ENCODE results near the gene NDUFS2. TPM values are rescaled to one million over a fixed set of nuclear protein-coding genes. Genes with fewer than 3 reads are reported as not detected.
A peak's percentile ranks its signal among the peaks of the same experiment; 100 is the strongest.

NDUFS2 gene
- polyA plus RNA-seq, 12 donors = 92.6 to 165 (median 136) TPM; not detected in 1

DNA sequence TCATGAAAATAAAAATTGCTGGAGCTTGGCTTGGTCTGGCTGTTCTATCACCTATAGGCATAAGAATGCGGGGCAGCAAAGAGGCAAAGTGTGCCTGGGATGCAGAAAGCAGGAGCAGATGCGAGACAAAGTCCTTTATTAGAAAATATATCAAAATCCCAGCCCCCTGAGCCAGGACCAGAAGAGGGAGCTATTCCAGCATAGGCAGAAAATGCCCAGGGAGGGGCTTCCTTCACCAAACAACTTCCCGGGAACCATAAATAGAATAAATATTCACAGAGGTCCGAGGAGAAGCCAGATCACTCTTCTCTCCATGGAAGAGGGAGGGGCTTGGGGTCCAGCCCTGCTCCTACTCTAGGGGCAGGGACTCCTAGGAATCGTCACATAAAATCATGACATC lies 31.0 kb upstream of the NDUFS2 start:
- no peak for DNase-seq

DNA sequence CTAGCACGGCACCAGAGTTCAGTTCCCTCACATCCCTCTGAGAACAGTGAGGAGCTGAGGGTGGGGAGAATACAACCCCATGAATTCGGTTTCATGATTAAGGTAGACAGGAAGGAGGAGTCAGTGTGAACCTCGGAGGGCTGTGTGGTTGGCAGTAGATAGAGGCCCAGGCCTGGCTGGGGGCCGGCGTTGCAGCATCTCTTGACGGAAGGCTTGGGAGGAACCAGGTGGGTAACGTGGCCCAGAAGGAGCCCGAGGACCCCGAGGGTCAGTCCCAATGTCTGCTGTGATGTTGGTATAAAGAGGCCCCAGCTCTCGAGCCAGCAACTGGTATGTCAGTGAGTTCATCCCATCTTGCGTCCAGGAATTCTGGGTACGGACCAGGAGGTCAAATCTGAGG lies 30.5 kb upstream of the NDUFS2 start:
- DNase-seq = no peak

DNA sequence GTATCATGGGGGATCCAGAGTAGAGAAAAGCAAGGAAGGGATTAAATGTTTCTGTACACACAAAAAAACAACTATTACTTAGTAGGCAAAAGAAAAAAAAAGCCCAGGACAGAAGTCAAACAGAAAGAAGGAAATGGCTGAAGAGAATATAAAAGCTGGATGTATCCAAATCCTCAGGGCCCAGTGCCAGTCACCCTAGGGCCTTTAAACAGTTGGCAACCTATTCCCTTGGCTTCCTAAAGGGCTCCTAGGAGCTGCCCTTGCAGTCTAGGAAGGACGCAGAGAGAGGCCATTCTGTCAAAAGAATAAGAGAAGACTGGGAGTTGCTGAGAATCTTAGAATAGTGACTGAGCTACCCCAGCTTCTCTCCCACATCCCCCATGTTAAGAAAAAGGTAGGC lies 29.8 kb upstream of the NDUFS2 start:
- no peak for DNase-seq

- DNase-seq = no peak
These were observed 29.3 kb upstream of the NDUFS2 start for GRCh38 chr1:161172776-161173376.

- DNase-seq = no peak
These were observed 28.5 kb upstream of the NDUFS2 start for GRCh38 chr1:161173711-161174110.

DNA sequence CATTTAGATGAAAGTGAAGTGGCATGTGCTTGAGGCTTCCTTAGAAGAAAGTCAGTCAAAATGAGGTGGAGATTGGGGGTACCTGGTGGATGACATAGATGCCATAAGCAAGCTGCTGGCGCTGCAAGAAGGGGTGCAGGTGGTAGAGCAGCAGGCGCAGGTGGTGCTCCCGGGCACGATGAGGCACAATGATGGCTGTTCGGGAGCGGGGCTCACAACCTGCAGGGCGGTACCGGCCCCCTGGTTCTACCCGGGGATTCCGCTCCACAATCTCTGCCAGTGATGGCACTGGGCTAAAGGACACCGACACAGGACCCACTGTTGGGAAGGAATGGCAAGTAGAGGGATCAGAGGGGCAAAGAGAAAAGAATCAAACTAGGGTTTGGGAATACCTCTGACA lies 27.3 kb upstream of the NDUFS2 start:
- DNase-seq = no peak

- no peak for DNase-seq
These were observed 26.3 kb upstream of the NDUFS2 start for GRCh38 chr1:161175771-161176453.

DNA sequence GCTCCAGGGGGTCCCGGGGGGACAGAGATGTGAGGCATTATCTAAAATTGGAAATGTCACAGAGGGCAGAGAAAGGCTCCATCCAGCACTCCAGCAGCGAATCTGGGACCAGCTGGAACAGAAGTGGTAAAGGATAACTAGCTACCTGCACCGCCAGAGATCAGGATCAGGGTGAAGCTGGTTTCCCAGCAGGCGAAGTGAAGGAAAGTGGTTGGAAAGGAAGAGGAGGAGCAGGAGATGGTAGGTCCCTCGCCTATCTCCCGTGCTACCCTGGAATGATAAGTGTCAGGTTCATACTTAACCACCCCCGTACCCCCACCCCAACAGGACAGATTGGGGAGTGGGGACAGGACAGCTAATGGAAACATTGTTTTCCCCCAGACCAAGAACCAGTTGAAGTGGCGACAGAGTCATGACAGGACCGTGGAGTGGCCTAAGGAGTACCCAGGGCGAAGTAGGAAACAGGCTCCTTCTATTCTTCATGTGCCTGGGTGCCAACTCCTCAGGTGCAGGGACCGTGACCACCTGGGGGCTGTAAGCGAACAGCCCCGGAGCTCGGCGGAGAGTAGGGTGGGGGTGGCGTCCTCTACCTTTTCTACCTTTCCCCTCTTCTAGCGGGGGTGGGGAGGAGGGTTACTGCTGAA lies 25.6 kb upstream of the NDUFS2 start:
- no peak for DNase-seq

DNA sequence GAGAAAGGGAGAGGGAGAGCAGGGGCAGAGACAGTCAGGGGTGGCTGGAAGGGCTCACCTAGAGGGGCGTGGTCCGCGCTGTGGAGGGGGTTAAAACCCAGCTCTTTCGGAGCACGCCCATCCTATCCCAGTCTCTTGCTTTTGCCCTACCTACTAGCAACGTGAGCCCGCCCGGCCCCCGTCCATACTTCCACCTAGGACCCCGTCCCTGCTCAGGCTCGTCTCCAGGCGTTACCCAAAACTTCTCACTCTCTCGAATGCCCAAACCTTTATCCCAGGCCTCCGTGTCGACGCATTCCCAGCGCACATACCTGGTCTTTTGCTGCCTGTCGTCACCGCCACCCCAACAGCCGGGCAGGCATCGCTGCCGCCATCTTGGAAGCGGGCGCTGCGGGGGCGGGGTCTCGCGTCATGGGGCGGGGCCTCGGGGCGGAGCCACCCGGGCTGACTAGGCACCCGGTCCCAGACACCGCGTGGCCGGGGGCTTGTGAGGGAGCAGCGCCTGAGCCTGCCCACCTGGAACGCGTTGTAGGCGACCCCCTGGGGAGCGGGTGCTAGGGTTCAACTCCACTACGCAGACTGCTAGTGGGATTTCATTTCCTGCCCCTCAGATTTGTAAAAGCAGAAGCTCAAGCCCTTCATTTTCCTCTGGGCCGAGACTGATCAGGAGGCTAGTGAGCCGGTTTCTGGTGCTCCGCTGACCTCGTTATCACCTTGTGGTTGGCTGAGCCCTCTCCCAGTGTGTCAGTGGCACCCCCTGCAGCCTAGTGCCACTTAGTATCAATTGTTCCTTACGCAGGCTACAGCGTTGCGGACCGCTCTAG lies 24.8 kb upstream of the NDUFS2 start, which contains the start of gene B4GALT3:
TSS of gene B4GALT3 (minus strand) at position 396 of the 824 bp plus-strand sequence. CDS start 1,447 bp downstream, outside the sequence.
- DNase-seq = peak; percentile 89

GRCh38 chr1:161177936-161178244 lies 24.3 kb upstream of the NDUFS2 start:
- no peak for DNase-seq

DNA sequence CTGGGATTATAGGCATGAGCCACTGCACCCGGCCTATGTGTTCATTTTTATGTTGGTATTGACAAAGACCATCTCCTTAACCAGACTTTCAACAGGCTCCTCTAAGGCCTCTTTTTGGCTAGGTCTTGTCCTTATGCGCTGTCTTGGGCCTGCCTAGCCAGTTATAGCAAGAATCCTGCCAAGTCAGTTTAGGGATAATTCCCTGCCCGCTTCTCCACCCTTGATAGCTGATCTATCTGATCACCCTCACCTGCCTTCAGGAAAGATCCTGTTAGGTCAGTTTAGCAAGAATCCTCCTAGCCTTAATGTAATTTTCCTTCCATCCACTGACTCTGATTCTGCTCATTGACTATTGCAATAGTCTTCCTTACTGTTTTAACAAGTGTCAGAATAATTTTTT lies 22.5 kb upstream of the NDUFS2 start:
- no peak for DNase-seq

DNA sequence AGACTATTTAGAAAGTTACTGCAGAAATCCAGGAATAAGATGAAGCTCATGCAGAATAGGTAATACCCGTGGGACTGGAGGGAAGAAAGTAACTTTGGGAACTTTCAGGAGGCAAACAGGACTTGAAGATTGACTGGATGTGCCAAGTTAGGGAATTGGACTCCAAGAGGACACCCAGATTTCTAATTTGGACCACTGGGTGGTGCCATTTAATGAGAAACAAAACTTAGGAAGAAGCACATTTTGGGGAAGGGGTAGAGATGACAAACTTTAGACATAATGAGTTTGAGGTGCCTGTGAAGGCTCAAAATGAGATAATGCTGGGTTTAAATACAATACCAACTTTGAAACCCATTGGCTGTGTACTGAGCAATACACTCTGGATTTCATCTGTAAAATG lies 21.5 kb upstream of the NDUFS2 start:
- DNase-seq = no peak

- no peak for DNase-seq
These were observed 20.0 kb upstream of the NDUFS2 start for GRCh38 chr1:161182214-161182613.

GRCh38 chr1:161185282-161185682 lies 16.9 kb upstream of the NDUFS2 start:
- peak; percentile 83 for DNase-seq

DNA sequence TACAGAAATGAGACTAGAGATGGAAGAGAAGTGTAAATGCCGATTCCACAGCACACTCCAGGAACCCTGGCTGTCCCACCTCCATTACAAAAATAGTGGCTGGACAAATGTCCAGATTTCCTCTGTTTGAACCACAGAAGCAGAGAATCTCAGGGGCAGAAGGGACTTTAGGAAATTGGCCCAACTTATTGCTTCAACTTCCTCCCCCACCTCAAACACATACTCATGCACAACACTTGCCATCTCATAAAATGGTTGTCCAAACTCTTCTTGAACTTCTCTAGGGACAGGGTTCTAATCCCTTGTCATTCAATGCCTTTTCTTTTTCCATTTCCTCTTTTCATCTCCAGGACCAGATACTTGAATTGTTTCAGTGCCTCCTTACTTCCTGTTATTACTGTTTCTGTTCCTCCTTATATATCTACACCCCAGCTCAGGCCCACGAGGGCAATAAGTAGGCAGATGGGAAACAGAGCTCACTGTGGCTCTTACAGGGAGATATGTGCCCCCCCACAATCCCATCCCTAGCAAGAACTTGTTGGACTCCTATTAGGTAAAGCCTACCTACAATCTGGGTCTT lies 16.3 kb upstream of the NDUFS2 start:
- no peak for DNase-seq

DNA sequence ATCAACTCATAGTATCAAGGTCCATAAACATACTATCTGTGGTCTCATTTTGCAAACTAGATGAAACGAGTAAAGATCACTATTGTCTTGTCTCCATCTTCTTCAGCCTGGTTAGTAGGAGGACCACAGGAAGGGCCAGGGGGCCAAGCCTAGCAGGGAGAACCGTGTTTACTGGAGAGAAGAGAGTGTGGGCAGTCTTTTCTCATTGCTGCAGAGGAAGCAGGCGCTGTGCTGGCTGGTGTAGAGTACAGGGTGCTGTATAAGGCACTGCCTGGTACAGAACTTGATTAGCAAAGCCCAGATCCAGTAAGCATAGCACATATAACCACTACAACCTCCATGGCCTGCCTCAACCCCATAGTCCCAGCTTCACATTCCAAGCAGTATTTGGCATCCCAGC lies 14.9 kb upstream of the NDUFS2 start:
- DNase-seq = no peak

DNA sequence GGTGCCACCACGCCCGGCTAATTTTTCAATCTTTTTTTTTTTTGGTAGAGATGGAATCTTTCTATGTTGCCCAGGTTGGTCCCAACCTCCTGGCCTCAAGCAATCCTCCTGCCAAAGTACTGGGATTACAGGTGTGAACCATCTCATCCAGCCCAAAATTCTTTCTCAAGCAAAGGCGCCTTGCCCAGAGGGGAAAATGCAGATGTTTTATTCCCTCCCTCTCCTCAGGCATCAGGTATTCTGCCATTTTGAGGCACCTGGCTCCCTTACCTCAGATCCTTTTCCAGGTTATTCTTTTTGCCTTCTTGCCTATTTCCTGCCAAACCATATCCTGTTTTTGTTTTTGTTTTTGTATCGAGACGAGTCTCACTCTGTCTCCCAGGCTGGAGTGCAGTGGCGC lies 13.8 kb upstream of the NDUFS2 start:
- DNase-seq = no peak

GRCh38 chr1:161189036-161189435 lies 13.1 kb upstream of the NDUFS2 start:
- no peak for DNase-seq

DNA sequence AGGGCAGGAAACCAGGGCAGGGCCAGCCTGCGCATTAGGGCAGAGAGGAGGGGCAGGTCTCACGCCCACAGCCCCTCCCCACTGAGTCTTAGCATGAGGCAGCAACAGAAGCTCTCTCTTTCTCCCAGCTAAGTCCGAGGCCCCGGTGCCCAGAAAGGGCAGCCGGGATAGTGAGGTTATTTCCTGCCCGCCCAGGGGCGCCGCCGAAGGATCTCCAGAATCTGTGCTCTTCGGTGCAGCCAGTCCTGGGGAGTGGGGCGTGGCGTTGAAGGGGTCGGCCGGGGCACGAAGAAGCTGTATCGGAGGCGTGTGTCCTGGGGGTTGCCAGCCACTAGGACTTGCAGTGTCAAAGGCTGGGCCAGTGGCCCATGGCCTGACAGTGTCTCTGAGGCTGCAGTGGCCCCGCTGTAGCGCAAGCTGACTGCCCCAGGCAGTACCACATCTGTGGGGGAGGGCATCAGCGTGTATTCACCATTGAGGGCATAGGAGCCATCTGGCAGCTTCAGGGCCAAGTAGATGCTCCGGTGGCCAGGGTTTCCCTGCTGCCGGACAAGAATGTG lies 11.1 kb upstream of the NDUFS2 start:
- DNase-seq = no peak

- DNase-seq = no peak
These were observed 10.2 kb upstream of the NDUFS2 start for GRCh38 chr1:161191971-161192370.

All from muscle of arm (tissue), 12 donors.